Lung (tissue), 12 donors: ENCODE measurements around the gene TSSC4. TPM values are rescaled to one million over a fixed set of nuclear protein-coding genes. Genes with fewer than 3 reads are reported as not detected.

Experiments
- ATAC-seq: fragments of 200-7000 bp; cut with Tn5 transposase; one replicate; pipeline ENCODE4 v1.9.1; 2020; ENCODE audit warnings: moderate number of reproducible peaks; ENCODE audit not compliant: insufficient read depth, low FRiP score
- DNase-seq, 3 donors: peaks; one replicate each; pipeline ENCODE4 v3.0.0-alpha.2; 2013 to 2017
- H3K27ac ChIP-seq, 2 donors: one replicate each; pipeline ENCODE4 v1.5.1; 2013; ENCODE audit warnings: mild to moderate bottlenecking in 2 of 2, moderate library complexity in 2 of 2, control low read depth in 1 of 2, inconsistent platforms in 1 of 2, low read depth in 1 of 2, low read length in 1 of 2
- H3K27me3 ChIP-seq, 3 donors: one replicate each; pipeline ENCODE4 v1.5.1; 2013; ENCODE audit warnings: low read length in 2 of 3; ENCODE audit not compliant: control insufficient read depth in 3 of 3, insufficient read depth in 3 of 3
- H3K36me3 ChIP-seq, 4 donors: one replicate each; pipeline ENCODE4 v1.5.1; 2013; ENCODE audit warnings: low read length in 4 of 4, mild to moderate bottlenecking in 1 of 4, moderate library complexity in 1 of 4; ENCODE audit not compliant: control insufficient read depth in 4 of 4, insufficient read depth in 4 of 4
- H3K4me1 ChIP-seq, 5 donors: one replicate each; pipeline ENCODE4 v1.5.1; 2013; ENCODE audit warnings: low read length in 5 of 5, mild to moderate bottlenecking in 2 of 5, moderate library complexity in 1 of 5; ENCODE audit not compliant: control insufficient read depth in 5 of 5, insufficient read depth in 5 of 5
- H3K4me3 ChIP-seq: one replicate; pipeline ENCODE4 v1.5.1; 2013; ENCODE audit warnings: mild to moderate bottlenecking, control low read depth, moderate library complexity
- H3K9ac ChIP-seq, 2 donors: one replicate each; pipeline ENCODE4 v1.5.1; 2013; ENCODE audit warnings: low read length in 2 of 2, control low read depth in 1 of 2; ENCODE audit not compliant: insufficient read depth in 1 of 2
- H3K9me3 ChIP-seq, 4 donors: one replicate each; pipeline ENCODE4 v1.5.1; 2013; ENCODE audit warnings: low read length in 3 of 4, mild to moderate bottlenecking in 1 of 4, moderate library complexity in 1 of 4; ENCODE audit not compliant: control insufficient read depth in 4 of 4, insufficient read depth in 3 of 4
- CTCF ChIP-seq: IDR thresholded peaks from 2 replicates; pipeline ENCODE4 v1.5.1; 2012; ENCODE audit warnings: mild to moderate bottlenecking; ENCODE audit errors: control extremely low read depth, extremely low read depth
- WGBS, 2 donors: extraction: QIAGEN DNeasy Blood & Tissue Kit; methylation state at CpG; one replicate each; pipeline ENCODE4 v1.1.7; 2013; 5-methylcytosine and 5-hydroxymethylcytosine counted together
- polyA plus RNA-seq, 2 donors: library from polyadenylated mRNA; stranded (reverse); fragments of 200-250 nt; gene quantifications; one replicate each; pipeline ENCODE4 v1.2.1, GENCODE V29; 2013
- total RNA-seq, 2 donors: library from RNA; depleted of rRNA in 1 of 2; stranded (reverse); fragments of >200 nt in 1 of 2; gene quantifications; one replicate each; pipeline ENCODE4 v1.2.1, GENCODE V29; 2014 to 2021
- donor health status: control.
- donor health status: control.
- donor health status: Bipolar disorder and iron deficiency.
- donor health status: healthy.
- donor health status: DM: yes; HTN: yes; CAD: no.

Gene TSSC4
- total and polyA plus RNA-seq, 4 donors: 25.1 to 56.5 (median 49.8) TPM

GRCh38 chr11:2406878-2407410 is 6.4 kb downstream of the TSSC4 start:
- TF ChIP-seq CTCF: no peak
- no peak for DNase-seq
- H3K9ac ChIP-seq: no peak overlapping the region
- no peak overlapping the region for H3K4me3 ChIP-seq
- 79 to 88% methylated on average over 20 to 24 of the region's 24 CpGs for WGBS, 2 donors
- peaks cover 0 to 25% (median 3%) of the 10 kb centered on the region in 4 donors for H3K36me3 ChIP-seq
- no peaks in the 10 kb centered on the region for H3K9me3 ChIP-seq
- no peaks in the 10 kb centered on the region for H3K27me3 ChIP-seq
- H3K27ac ChIP-seq: no peak overlapping the region
- H3K4me1 ChIP-seq: peaks cover 1 to 34% (median 6%) of the 10 kb centered on the region in 5 donors
- ATAC-seq: no peak

GRCh38 chr11:2408671-2409070 is 8.1 kb downstream of the TSSC4 start:
- Histone ChIP-seq H3K4me1 (peaks cover 0 to 31% (median 6%) of the 10 kb centered on the region in 5 donors), H3K36me3 (peaks cover 0 to 8% (median 0%) of the 10 kb centered on the region in 4 donors), H3K27ac (no peak overlapping the region), H3K9me3 (no peaks in the 10 kb centered on the region), H3K9ac (peak overlapping the region in 1 of 2 donors; percentile 51), H3K27me3 (no peaks in the 10 kb centered on the region), H3K4me3 (no peak overlapping the region)
- 70 to 87% methylated on average over 11 of the region's 11 CpGs for WGBS, 2 donors
- DNase-seq (no peak), ATAC-seq (no peak)
- TF ChIP-seq CTCF: no peak

- no peaks in the 10 kb centered on the region for H3K27me3 ChIP-seq
- H3K4me1 ChIP-seq: peaks cover 0 to 31% (median 6%) of the 10 kb centered on the region in 5 donors
- H3K9ac ChIP-seq: peak overlapping the region in 1 of 2 donors; percentile 51
- no peak for TF ChIP-seq CTCF
- DNase-seq (peak; percentile 66 to 79 (median 70)), ATAC-seq (no peak)
- WGBS, 2 donors: 64 to 81% methylated on average over 16 of the region's 16 CpGs
- H3K27ac ChIP-seq: no peak overlapping the region
- H3K9me3 ChIP-seq: no peaks in the 10 kb centered on the region
- no peak overlapping the region for H3K4me3 ChIP-seq
- peaks cover 0 to 3% (median 0%) of the 10 kb centered on the region in 4 donors for H3K36me3 ChIP-seq
These were observed 8.6 kb downstream of the TSSC4 start for GRCh38 chr11:2409126-2409525.
